Measurements from ENCODE around the gene TMEM82.
"Not testable (repeated sequence)": the region's sequence is repeated elsewhere in the genome, so short reads cannot be mapped to it uniquely, and the experiment has no call there.

TMEM82 gene

DNA sequence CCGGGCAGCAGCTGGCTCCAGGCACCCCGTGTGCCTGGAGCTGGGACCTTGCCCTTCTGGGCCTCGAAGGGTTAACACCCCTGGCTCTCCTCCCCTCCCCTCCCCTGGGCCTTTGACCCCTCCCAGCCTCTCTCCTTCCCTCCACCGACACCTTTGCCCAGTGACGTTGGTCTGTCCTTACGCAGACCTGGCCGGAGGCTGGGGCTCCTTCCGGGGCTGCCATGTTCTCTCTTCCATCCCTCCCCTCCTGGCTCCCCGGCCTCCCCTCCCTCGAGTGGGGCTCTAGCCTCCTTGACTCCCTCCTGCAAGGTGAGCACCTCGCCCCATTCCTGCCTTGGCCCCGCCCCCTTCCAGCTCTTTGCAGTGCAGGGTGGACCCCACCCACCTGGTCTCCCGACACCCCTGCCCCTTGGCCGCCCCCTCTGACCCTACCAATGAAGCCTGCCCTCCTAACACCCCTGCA, at the start of gene TMEM82:
Gene TMEM82, plus strand, starts transcription at position 161 of the 463 bp plus-strand sequence. Its CDS starts 61 bp downstream, at position 222.
- DNase-seq: no peak

DNA sequence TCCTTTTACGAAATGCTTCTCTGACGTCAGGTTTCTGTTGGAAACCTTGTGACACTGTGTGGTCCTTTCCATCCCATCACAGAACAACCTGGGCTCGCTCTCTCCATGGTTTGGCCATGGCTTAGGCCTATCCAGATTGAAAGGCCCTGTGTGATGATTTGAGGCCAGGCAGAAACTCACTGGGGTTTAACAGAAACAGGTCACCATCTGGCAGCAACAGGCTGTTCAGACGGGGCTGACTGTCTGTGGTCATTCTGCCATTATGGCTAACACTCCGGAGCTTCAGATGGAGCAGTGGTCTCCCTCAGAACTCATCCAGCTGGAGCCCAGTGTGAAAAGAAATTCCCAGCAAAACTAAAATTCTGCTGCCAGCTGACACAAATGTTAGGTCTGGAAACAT, 48.9 kb upstream of the TMEM82 start:
- DNase-seq: no peak

- DNase-seq: no peak
Measured at GRCh38 chr1:15696956-15697521, 45.3 kb upstream of the TMEM82 start.

DNA sequence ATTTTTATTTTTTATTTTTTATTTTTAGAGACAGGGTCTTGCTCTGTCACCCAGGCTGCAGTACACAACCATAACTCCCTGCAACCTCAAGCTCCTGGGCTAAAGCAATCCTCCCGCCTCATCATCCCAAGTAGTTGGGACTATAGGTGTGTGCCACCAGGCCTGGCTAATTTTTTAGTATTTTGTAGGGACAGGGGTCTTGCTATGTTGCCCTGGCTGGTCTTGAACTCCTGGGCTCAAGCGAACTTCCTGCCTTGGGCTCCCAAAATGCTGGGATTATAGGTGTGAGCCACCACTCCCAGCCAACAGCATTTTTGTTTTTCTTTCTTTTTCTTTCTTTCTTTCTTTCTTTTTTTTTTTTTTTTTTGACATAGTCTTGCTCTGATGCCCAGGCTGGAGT, 44.1 kb upstream of the TMEM82 start:
- DNase-seq: no peak

- not testable (repeated sequence) for DNase-seq
Measured at GRCh38 chr1:15699321-15699720, 43.0 kb upstream of the TMEM82 start.

DNA sequence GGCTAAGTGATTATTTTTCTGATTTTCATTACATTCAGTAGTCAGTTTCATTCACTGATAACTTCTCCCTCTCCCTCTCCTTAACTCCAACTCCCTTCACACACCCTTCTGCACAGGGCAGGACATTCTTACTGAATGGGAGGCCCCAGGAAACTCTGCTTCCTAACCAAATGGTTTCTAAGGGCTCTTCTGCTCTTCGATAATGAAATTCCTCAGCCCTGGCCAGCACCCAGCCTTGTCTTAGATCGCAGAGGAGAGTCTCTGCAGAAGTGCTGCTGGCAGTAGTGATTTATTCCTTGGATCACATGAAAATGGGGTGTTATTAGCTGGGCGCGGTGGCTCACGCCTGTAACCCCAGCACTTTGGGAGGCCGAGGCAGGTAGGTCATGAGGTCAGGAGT, 41.8 kb upstream of the TMEM82 start:
- DNase-seq: no peak

- no peak for DNase-seq
Measured at GRCh38 chr1:15701784-15702183, 40.5 kb upstream of the TMEM82 start.

DNA sequence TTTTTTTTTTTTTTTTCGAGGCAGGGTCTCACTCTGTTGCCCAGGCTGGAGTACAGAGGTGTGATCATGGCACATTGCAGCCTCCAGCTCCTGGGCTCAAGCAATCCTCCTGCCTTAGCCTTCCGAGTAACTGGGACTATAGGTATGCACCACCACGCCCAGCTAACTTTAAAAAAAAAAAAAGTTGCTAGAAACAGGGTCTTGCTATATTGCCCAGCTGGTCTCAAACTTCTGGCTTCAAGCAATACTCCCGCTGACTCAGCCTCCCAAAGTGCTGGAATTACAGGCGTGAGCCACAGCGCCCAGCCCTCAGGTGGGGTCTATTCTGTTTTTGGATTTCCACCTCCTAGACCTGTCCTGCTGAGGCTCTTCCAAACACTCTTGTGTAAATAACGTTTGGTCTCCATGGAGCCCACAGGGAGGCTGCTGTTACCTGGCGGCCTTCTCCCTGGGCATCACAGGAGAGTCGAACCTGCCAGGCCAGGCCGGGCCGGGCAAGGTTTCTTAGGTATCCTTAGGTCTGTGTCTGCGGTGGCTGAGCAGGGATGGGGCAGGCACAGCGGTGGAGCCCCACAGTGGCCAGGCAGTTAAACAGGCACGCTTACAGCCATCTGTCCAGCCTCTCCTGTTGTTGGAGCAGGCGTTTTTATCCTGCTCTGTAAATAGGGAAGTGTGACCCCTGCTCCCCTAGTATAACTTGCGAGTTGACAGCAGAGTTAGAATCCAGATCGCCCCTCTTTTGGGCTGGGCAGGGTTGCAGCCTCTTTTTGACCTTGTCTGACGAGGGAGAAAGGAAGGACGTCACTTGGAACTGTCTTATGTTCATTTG, 39.4 kb upstream of the TMEM82 start:
- DNase-seq: no peak

GRCh38 chr1:15703562-15703961, 38.7 kb upstream of the TMEM82 start:
- DNase-seq: no peak

- no peak for DNase-seq
Measured at GRCh38 chr1:15704526-15705183, 37.6 kb upstream of the TMEM82 start.

GRCh38 chr1:15705184-15705566, 37.1 kb upstream of the TMEM82 start:
- DNase-seq: no peak

GRCh38 chr1:15706751-15707150, 35.5 kb upstream of the TMEM82 start:
- DNase-seq: no peak

DNA sequence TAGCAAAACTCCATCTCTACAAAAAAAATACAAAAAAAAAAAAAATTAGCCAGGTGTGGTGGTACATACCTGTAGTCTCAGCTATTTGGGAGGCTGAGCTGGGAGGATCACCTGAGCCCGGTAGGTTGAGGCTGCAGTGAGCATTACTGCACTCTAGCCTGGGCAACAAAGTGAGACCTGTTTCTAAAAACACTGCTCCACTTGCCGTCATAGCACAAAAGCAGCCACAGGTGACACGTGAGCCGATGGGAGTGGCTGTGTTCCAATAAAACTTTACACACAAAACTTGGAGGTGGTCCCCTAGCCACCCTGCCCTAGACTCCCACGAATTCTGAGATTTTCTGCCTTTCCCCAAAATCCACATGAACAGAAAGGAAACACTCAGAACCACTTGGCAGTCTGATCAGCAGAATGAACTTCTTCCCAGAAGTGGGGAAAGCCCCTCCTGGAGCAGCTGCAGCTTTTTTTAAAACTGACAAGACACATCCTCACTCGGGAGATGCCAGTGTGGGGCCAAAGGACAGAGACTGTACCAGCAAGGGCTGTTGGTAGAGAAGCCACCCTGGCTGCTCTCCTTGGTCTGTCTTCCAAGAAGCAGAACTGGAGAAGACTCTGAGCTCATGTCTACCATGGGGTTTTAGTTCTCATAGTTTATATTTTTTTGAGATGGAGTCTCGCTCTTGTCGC, 34.9 kb upstream of the TMEM82 start:
- no peak for DNase-seq

- DNase-seq: no peak
Measured at GRCh38 chr1:15708486-15709137, 33.7 kb upstream of the TMEM82 start.

DNA sequence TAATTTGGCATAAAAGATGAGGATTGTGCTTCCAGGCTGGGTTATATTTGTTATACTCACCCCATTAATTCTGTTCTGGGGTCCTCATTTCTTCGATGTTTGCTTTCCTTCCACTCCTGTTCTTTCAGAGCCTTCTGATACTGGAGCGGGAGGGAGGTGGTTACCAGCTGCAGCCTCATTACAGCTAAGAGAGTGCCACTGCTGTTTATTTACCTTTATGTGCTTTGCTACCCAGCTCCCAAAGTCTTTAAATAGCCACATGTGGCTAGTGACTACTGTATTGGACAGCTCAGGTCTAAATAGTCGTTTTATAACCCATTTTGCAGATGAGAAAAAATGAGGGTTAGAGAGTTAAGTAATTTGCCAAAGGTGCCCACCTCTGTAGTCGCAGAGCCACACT, 33.1 kb upstream of the TMEM82 start:
- no peak for DNase-seq

DNA sequence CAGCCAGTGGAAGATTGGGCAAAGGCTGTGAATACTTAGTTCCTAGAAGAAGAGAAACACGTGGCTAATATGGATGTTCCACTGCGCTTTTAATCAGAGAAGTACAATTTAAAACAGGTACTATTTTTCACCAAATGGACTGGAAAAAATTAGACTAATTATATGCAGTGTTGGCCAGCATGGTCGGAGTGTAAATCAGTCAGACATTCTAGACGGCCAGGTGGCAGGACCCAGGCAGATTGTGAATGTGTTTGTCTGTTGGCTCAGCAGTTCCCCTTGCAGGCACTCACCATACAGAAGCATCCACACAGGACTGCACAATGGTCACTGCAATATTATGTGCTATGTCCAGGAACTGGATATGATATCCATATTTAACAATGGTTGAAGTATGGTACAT, 30.1 kb upstream of the TMEM82 start:
- no peak for DNase-seq

GRCh38 chr1:15714406-15715136, 27.7 kb upstream of the TMEM82 start:
- DNase-seq: no peak

GRCh38 chr1:15717418-15718125, 24.7 kb upstream of the TMEM82 start:
- no peak for DNase-seq

GRCh38 chr1:15718199-15718601, 24.1 kb upstream of the TMEM82 start:
- DNase-seq: no peak

DNA sequence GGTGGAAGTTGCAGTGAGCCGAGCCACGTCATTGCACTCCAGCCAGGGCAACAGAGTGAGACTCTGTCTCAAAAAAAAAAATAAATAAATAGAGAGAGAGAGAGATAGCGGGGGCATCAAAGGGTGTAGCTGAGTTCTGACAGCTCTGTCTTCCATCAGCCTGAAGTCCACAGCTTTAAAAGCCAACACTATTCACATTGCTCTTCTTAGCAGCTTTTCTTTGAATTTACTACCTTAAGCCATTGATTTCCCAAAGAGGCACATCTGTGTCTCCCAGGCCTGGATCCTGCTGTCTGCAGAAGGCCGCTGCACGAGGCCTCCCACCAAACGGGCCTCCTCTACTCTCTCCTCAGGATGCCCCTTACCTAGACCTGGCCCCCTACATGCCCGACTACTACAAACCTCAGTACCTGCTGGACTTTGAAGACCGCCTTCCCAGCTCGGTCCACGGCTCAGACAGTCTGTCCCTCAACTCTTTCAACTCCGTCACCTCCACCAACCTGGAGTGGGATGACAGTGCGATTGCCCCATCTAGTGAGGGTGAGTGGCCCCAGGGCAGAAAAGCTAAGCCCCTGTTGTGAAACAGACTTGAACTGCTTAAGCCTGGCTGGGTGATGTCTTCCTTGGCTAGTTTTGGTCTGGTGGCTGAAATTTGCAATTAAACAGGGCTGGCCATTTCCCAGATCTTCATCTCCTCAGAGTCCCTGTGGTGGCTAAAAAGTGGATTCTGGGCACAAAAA, 22.7 kb upstream of the TMEM82 start:
- DNase-seq: no peak

DNA sequence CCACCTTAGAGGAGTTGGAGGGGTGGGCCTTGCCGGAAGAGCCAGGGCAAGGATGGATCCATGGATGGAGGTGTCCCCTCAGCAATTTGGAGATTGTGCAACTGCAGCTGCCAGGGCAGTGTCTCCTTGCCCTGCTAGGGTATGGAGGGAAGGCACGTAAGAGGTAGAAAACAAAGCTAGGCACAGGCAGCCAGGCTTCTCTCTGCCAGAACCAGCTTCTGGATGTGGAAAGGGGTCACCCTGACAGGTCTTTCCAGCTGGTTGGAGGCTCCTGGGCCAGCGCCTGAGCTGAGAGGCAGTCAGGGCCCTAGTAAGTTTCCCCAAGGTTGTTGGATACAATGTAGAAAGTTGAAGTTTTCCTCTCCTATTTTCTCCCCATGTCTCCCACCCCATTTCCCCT, 21.4 kb upstream of the TMEM82 start:
- DNase-seq: no peak
